ENCODE measurements around the gene CALML5. TPM values are rescaled to one million over a fixed set of nuclear protein-coding genes. Genes with fewer than 3 reads are reported as not detected.

Gene CALML5
- total RNA-seq, 1 donor from 2014 or later = not detected

DNA sequence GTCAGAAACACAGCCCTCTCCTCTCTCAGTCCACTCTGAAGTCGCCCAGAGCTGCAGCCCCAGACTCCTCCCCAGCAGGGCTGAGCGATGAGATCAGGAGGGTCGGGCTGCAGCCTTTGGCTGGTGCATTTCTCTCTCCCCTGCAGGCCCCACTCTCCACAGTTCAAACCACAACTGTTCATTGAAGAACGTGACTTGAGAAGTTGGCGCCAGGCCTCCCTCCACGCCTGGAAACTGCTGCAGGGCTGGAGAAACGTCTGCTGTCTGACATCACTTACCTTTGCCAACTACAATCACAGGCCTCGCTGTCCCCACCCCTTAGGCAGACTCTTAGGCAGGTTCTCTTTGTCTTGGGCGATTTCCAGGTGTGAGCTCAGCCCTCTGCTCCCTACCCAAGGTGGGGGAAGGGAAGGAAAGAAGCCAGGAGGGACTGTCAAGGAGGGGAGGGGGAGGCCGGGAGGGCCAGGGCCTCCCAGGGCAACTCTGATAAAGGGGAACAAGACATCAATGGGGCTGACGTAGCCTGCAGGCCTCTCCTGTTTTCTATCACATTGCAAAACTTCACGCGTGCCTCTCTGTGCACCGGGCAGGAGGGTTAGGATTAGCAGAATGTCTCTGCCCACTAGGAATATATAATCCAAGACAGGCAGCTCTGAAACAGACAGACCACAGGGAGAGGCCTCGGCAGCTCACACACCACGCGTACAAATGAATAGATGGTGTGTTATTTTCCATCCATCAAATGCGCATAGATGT, 32.7 kb downstream of the CALML5 start:
- peaks cover 3% of the 10 kb centered on the region for H3K36me3 Mint-ChIP-seq
- peaks cover 51% of the 10 kb centered on the region for H3K4me1 Mint-ChIP-seq (ENCODE audit: unreplicated experiment)
- H3K9me3 Mint-ChIP-seq = peaks cover 4% of the 10 kb centered on the region
- DNase-seq (ENCODE audit: extremely low spot score, unreplicated experiment) = no peak
- TF ChIP-seq, protein P1, sequence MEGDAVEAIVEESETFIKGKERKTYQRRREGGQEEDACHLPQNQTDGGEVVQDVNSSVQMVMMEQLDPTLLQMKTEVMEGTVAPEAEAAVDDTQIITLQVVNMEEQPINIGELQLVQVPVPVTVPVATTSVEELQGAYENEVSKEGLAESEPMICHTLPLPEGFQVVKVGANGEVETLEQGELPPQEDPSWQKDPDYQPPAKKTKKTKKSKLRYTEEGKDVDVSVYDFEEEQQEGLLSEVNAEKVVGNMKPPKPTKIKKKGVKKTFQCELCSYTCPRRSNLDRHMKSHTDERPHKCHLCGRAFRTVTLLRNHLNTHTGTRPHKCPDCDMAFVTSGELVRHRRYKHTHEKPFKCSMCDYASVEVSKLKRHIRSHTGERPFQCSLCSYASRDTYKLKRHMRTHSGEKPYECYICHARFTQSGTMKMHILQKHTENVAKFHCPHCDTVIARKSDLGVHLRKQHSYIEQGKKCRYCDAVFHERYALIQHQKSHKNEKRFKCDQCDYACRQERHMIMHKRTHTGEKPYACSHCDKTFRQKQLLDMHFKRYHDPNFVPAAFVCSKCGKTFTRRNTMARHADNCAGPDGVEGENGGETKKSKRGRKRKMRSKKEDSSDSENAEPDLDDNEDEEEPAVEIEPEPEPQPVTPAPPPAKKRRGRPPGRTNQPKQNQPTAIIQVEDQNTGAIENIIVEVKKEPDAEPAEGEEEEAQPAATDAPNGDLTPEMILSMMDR (conservative IDR thresholded peaks at IDR 0.05) = no peak
- H3K27ac Mint-ChIP-seq = peak overlapping the region; percentile 96
- H3K27me3 Mint-ChIP-seq = no peaks in the 10 kb centered on the region
- peak overlapping the region; percentile 77 for H3K4me3 Mint-ChIP-seq

DNA sequence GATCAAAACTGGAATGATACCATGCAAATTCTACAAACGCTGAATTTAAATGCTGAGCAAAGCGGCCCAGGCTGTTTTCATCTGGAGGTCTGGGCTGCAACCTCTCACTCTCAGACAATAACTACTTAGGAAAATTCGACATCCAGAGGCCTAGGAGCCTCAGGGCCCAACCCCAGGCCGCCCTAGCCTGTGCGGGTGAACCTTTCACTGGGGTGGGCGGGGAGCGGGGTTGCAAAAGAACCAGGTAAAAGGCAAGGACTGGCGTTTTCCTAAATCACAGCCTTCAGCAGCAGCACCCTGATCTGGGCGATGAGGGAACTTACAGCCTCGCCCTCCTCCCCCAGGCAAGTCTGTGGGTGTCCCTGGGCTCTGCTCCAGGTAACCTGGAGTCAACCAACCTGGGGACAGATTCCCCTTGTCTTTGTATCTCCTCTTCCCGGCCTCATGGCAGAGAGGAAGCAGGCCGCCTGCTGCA, 33.4 kb downstream of the CALML5 start:
- H3K27ac Mint-ChIP-seq = peak overlapping the region; percentile 96
- H3K36me3 Mint-ChIP-seq = peaks cover 7% of the 10 kb centered on the region
- H3K27me3 Mint-ChIP-seq = no peaks in the 10 kb centered on the region
- H3K9me3 Mint-ChIP-seq = peaks cover 4% of the 10 kb centered on the region
- H3K4me3 Mint-ChIP-seq = peak overlapping the region; percentile 77
- no peak for DNase-seq (ENCODE audit: extremely low spot score, unreplicated experiment)
- TF ChIP-seq, protein P1 (conservative IDR thresholded peaks at IDR 0.05) = no peak
- peaks cover 57% of the 10 kb centered on the region for H3K4me1 Mint-ChIP-seq (ENCODE audit: unreplicated experiment)

DNA sequence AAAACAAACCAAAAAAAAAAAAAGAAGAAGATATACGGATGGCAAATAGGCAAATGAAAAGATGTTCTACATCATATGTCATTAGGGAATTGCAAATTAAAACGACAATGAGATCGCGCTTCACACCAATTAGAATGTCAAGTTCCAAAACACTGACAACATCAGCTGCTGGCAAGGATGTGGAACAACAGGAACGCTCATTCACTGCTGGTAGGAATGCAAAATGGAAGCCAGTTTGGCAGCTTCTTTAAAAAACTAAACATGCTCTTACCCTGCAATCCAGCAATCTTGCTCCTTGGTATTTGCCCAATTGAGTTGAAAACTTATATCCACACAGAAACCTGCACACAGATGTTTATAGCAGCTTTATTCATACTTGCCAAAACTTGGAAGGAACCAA, 34.8 kb downstream of the CALML5 start:
- no peak for DNase-seq (ENCODE audit: extremely low spot score, unreplicated experiment)
- Mint-ChIP-seq H3K27me3 (no peaks in the 10 kb centered on the region), H3K9me3 (peaks cover 4% of the 10 kb centered on the region), H3K27ac (peak overlapping the region; percentile 96), H3K36me3 (peaks cover 15% of the 10 kb centered on the region), H3K4me3 (no peak overlapping the region), H3K4me1 (ENCODE audit: unreplicated experiment) (peaks cover 60% of the 10 kb centered on the region)
- TF ChIP-seq, protein P1 (conservative IDR thresholded peaks at IDR 0.05) = no peak

DNA sequence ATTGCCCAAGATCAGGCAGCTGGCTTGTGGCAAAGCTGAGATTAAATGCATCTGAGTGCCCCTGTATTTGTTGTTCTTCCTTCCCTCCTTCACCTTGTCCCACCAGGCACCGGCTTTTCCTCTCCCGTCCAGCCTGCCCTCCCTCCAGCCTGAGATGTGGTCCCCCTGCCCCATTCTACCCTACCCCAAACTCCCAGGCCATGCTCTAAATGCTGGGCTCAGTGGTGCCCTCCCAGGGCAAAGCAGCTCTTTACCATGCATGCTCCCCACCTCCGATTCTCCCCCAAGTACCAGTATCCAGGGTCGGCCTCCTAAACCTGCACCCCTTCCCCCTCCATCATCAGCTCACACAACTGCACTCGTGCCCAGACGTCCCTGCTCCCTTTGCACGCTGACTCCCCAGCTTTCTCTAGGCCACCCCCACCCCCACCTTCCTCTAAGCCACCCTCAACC, 36.5 kb downstream of the CALML5 start:
- Mint-ChIP-seq H3K27ac (no peak overlapping the region), H3K4me1 (ENCODE audit: unreplicated experiment) (peaks cover 52% of the 10 kb centered on the region)

DNA sequence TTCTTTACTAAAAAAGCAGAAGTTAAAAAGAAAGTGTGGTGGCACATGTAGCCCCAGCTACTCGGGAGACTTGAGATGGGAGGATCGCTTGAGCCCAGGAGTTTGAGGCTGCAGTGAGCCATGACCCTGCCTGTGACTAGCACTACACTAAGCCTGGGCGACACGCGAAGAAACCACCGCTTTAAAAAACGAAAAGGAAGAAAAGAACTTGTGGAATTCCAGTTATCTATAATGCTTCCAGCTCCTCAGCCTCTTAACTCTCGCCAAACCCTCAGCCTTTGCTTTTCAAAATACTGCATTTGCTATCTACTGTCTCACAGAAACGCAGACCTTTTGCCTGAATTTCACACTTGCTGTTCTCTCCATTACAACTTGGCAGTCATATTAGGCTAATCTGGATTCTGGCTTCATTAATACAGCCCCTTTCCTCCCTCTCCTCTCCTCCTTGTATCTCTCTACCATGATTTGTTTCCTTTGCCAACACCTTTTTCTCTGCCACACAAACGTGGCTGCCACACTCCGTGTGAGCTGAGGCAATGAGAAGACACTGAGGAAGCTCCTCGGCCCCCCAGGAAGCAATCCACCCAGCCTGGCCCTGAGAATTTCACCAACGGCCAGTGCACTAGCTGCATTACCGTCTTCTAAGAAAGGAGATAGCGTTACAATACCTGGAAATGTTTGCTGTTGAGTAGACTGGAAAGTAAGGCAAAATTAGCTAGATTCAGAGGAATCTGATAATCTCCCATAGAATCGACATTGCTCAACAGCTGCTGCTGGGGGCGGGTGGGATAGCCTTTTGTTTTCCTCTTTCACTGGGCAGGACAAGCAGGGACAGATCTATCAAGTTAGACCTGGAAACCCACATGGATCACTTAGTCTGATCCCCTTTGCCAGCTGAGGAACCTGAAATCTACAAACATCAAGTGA, 37.2 kb downstream of the CALML5 start:
- peaks cover 31% of the 10 kb centered on the region for H3K36me3 Mint-ChIP-seq
- peak overlapping the region; percentile 68 for H3K27ac Mint-ChIP-seq
- H3K4me1 Mint-ChIP-seq (ENCODE audit: unreplicated experiment) = peaks cover 46% of the 10 kb centered on the region
- DNase-seq (ENCODE audit: extremely low spot score, unreplicated experiment) = no peak
- H3K4me3 Mint-ChIP-seq = no peak overlapping the region
- H3K27me3 Mint-ChIP-seq = no peaks in the 10 kb centered on the region
- TF ChIP-seq, protein P1 (conservative IDR thresholded peaks at IDR 0.05) = no peak
- no peaks in the 10 kb centered on the region for H3K9me3 Mint-ChIP-seq

More for the DNA sequence above, 36.5 kb downstream of the CALML5 start:
- H3K4me3 Mint-ChIP-seq = peak overlapping the region; percentile 20
- peaks cover 1% of the 10 kb centered on the region for H3K9me3 Mint-ChIP-seq
- H3K36me3 Mint-ChIP-seq = peaks cover 28% of the 10 kb centered on the region
- DNase-seq (ENCODE audit: extremely low spot score, unreplicated experiment) = no peak
- TF ChIP-seq, protein P1 (conservative IDR thresholded peaks at IDR 0.05) = no peak
- H3K27me3 Mint-ChIP-seq = no peaks in the 10 kb centered on the region

All from type B pancreatic cell (in vitro differentiated cells).